Heart left ventricle (tissue), 16 donors: Measurements from ENCODE around the gene RPL31. TPM values are rescaled to one million over a fixed set of nuclear protein-coding genes. Genes with fewer than 3 reads are reported as not detected.

ENCODE experiments used
- ATAC-seq, 4 donors: fragments of 200-7000 bp; cut with Tn5 transposase; one replicate each; pipeline ENCODE4 v1.9.1; 2020 to 2022; ENCODE audit warnings: moderate library complexity in 4 of 4, mild to moderate bottlenecking in 3 of 4, moderate number of reproducible peaks in 1 of 4
- DNase-seq, 5 donors: peaks; one replicate each; pipeline ENCODE4 v3.0.0-alpha.2; 2020
- H3K27ac ChIP-seq, 12 donors: fragments of 200-600 bp; sonication (generic) in 4 of 12; one replicate each; pipeline versions ENCODE4 v1.5.0 to v1.8.0; 2016 to 2022; ENCODE audit warnings: mild to moderate bottlenecking in 2 of 12
- H3K27me3 ChIP-seq, 9 donors: fragments of 200-600 bp; sonication (generic) in 2 of 9; one replicate each; pipeline versions ENCODE4 v1.5.1 to v1.8.0; 2016 to 2022; ENCODE audit warnings: mild to moderate bottlenecking in 3 of 9
- H3K36me3 ChIP-seq, 9 donors: fragments of 200-600 bp; sonication (generic) in 2 of 9; one replicate each; pipeline versions ENCODE4 v1.5.0 to v1.8.0; 2018 to 2022; ENCODE audit warnings: mild to moderate bottlenecking in 2 of 9
- H3K4me1 ChIP-seq, 12 donors: fragments of 200-600 bp; sonication (generic) in 4 of 12; one replicate each; pipeline versions ENCODE4 v1.5.0 to v1.8.0; 2016 to 2022; ENCODE audit warnings: mild to moderate bottlenecking in 3 of 12
- H3K4me3 ChIP-seq, 12 donors: fragments of 200-600 bp; sonication (generic) in 4 of 12; one replicate each; pipeline versions ENCODE4 v1.5.0 to v1.8.0; 2017 to 2022; ENCODE audit warnings: mild to moderate bottlenecking in 9 of 12, moderate library complexity in 4 of 12
- H3K9me3 ChIP-seq, 12 donors: fragments of 200-600 bp; sonication (generic) in 4 of 12; one replicate each; pipeline versions ENCODE4 v1.5.0 to v1.8.0; 2016 to 2022; ENCODE audit warnings: mild to moderate bottlenecking in 1 of 12
- POLR2A ChIP-seq, 2 donors: fragments of 450-650 bp; IDR thresholded peaks; one replicate each; pipeline ENCODE4 v1.6.1; 2017; ENCODE audit warnings: antibody characterized with exemption in 2 of 2, mild to moderate bottlenecking in 2 of 2, moderate library complexity in 2 of 2
- WGBS, 4 donors: extraction: QIAGEN DNeasy Blood & Tissue Kit in 2 of 4; methylation state at CpG; one replicate each; pipeline versions ENCODE4 v1.1.5 to v1.1.7; 2013 to 2018; 5-methylcytosine and 5-hydroxymethylcytosine counted together
- intact Hi-C, 10 donors: fragments of 100-400 bp; cut with DNase I; formaldehyde crosslinking; loops; one replicate each; pipeline versions ENCODE4 v1.11.1 to v1.14.2; 2022
- polyA plus RNA-seq, 2 donors: library from polyadenylated mRNA; stranded (reverse); fragments of 200-250 nt; gene quantifications; one replicate each; pipeline ENCODE4 v1.2.3, GENCODE V29; 2013
- total RNA-seq, 9 donors: library from RNA; depleted of rRNA in 2 of 9; stranded (reverse); fragments of >200 nt in 2 of 9; fragmentation: NEBNext Ultra II Directional in 3 of 9; extraction: Animal tissue kit (Norgen Biotek cat#: 25700) in 3 of 9; gene quantifications; one replicate each; pipeline versions ENCODE4 v1.1.0 to v1.2.4, GENCODE V29; 2016 to 2023
- TF ChIP-seq, protein P1 (sequence below), 12 donors: fragments of 200-600 bp; sonication (generic) in 4 of 12; IDR thresholded peaks; one replicate each; pipeline versions ENCODE4 v1.5.0 to v1.8.0; 2018 to 2022; ENCODE audit warnings: antibody characterized with exemption in 12 of 12, mild to moderate bottlenecking in 5 of 12
- donor health status: ischemic (EF 13 %, LVEDD 7.1; RV severe dilation, severe dysfunction).
- donor health status: healthy with polysubstance abuse.
- donor health status: DM: no; HTN: yes; CAD: no.
- donor health status: DM: no; HTN: no; CAD: no.
- donor health status: ischemic (EF 25% LVEDD 6.9; RV normal size, moderate dysfunction).
- donor health status: ischemic (EF 25% LVEDD 5.7; RV mildly dilated, moderate dysfunction).
- donor health status: healthy.
- donor health status: DM: yes; HTN: yes; CAD: no.
- donor health status: ischemic (EF 35%, LVEDD 5.7; RV mildly dilated, moderate dysfunction).
- donor health status: nonischemic (EF 11% LVEDD 7.7; RV severe dilation, severe dysfunction).
- donor health status: DM: yes; HTN: yes; CAD: no.
- donor health status: PGD.
- donor health status: ischemic (EF 29% LVEDD 5.4; RV normal size, mild dysfunction).
- donor health status: nonischemic (EF 23%, LVEDD 6.1; RV moderate dilation, normal function).

The RPL31 gene
- total and polyA plus RNA-seq, 11 donors = 383 to 3,831 (median 752) TPM

DNA sequence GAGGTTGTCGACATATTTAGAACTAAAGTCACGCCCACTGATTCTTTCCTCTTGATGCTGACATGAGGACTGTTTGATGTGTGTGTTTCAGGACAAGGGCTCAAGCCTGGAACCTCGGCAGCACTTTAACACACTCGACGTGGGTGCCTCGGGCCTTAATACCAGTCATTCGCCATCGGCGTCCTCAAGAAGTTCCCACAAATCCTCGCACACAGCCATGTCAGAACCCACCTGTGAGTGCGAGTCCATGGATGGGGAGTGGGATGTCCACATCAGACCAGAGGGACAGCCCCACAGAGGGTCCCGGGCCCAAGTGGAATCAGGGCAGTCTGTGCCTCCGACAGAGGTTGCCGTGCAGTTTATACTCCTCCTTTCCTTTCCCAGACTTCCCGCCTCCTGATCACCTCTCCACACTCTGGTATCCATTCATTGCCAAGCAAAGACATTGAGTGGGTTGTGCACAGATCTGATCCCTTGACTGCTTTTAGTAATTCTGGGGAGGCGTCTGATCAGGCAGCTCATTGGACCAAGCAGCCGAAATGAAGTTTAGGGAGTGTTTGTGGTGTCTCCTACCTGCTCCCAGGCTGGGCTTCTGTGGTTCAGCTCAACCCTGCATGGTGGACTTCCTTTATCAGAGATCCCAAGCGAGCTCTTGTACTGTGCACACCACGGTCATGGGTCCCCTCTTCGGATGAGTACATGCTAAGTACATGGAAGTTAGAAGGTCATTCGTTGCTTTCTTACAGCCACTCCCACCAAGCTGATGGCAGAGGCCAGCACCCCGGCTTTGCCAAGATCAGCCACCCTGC is 27.2 kb upstream of the RPL31 start:
- 82 to 92% (median 87%) methylated on average over 20 to 22 of the region's 22 CpGs for WGBS, 4 donors
- no peak for TF ChIP-seq POLR2A (IDR thresholded peaks at IDR 0.05)
- TF ChIP-seq, protein P1, sequence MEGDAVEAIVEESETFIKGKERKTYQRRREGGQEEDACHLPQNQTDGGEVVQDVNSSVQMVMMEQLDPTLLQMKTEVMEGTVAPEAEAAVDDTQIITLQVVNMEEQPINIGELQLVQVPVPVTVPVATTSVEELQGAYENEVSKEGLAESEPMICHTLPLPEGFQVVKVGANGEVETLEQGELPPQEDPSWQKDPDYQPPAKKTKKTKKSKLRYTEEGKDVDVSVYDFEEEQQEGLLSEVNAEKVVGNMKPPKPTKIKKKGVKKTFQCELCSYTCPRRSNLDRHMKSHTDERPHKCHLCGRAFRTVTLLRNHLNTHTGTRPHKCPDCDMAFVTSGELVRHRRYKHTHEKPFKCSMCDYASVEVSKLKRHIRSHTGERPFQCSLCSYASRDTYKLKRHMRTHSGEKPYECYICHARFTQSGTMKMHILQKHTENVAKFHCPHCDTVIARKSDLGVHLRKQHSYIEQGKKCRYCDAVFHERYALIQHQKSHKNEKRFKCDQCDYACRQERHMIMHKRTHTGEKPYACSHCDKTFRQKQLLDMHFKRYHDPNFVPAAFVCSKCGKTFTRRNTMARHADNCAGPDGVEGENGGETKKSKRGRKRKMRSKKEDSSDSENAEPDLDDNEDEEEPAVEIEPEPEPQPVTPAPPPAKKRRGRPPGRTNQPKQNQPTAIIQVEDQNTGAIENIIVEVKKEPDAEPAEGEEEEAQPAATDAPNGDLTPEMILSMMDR (IDR thresholded peaks at IDR 0.05) = no peak

DNA sequence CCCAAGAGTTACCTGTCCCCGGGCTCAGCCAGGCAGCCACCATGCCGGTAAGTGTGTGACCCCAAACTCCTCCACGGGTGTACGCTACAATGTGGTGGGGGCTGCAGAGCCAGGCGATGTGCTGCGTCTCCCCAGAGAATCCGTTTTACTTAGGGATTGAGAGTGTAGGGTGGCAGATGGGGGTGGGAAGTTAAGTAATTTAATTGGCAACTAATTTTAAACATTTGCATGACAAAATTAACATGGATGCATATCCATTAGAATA is 26.6 kb upstream of the RPL31 start:
- intact Hi-C loops = loop anchor here in 1 of 10 donors (5.0 kb wide), 1 partner anchor 233 kb away; no protein-coding TSS in a partner anchor
- no peaks in the 10 kb centered on the region for H3K9me3 ChIP-seq
- 95 to 97% (median 96%) methylated on average over 7 of the region's 7 CpGs for WGBS, 4 donors
- H3K27ac ChIP-seq = no peak overlapping the region
- DNase-seq (no peak), ATAC-seq (no peak)
- TF ChIP-seq POLR2A (IDR thresholded peaks at IDR 0.05) = no peak
- TF ChIP-seq, protein P1 (IDR thresholded peaks at IDR 0.05) = no peak
- no peak overlapping the region for H3K4me3 ChIP-seq
- no peaks in the 10 kb centered on the region for H3K4me1 ChIP-seq
- no peaks in the 10 kb centered on the region for H3K27me3 ChIP-seq
- H3K36me3 ChIP-seq = peaks cover 0 to 94% (median 86%) of the 10 kb centered on the region in 9 donors

More for the DNA sequence above, 27.2 kb upstream of the RPL31 start:
- no peak overlapping the region for H3K27ac ChIP-seq
- no peak overlapping the region for H3K4me3 ChIP-seq
- no peaks in the 10 kb centered on the region for H3K4me1 ChIP-seq
- DNase-seq = no peak
- ATAC-seq = no peak
- no peaks in the 10 kb centered on the region for H3K9me3 ChIP-seq
- no peaks in the 10 kb centered on the region for H3K27me3 ChIP-seq
- intact Hi-C loops = loop anchor here in 1 of 10 donors (5.0 kb wide), 1 partner anchor 233 kb away; no protein-coding TSS in a partner anchor
- peaks cover 0 to 97% (median 88%) of the 10 kb centered on the region in 9 donors for H3K36me3 ChIP-seq

DNA sequence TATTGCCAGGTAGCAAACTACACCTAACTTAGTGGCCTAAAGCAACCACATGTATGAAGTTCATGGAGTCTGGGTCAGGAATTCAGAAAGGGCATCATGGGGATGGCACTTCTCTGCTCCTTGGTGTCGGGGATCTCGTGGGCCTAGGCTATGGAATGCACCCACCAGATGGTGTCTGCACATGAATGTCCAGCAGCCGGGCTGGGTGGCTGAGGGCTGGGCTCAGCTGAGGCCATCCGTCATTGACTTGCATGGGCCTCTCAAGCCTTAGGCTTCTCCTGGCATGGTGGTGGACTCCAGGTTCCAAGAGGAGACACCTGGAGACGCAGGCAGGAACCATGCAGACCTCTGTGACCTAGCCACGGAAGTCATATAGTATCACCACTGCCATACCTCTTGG is 26.0 kb upstream of the RPL31 start:
- Histone ChIP-seq H3K27ac (no peak overlapping the region), H3K4me1 (no peaks in the 10 kb centered on the region), H3K36me3 (peaks cover 0 to 93% (median 84%) of the 10 kb centered on the region in 9 donors), H3K4me3 (no peak overlapping the region), H3K9me3 (no peaks in the 10 kb centered on the region), H3K27me3 (no peaks in the 10 kb centered on the region)
- WGBS, 4 donors = 83 to 97% (median 91%) methylated on average over 3 to 6 of the region's 6 CpGs
- ATAC-seq (peak in 1 of 4 donors; percentile 14), DNase-seq (no peak)
- TF ChIP-seq, protein P1 (IDR thresholded peaks at IDR 0.05) = no peak
- no peak for TF ChIP-seq POLR2A (IDR thresholded peaks at IDR 0.05)
- intact Hi-C loops = loop anchor here in 1 of 10 donors (5.0 kb wide), 1 partner anchor 234 kb away; no protein-coding TSS in a partner anchor

DNA sequence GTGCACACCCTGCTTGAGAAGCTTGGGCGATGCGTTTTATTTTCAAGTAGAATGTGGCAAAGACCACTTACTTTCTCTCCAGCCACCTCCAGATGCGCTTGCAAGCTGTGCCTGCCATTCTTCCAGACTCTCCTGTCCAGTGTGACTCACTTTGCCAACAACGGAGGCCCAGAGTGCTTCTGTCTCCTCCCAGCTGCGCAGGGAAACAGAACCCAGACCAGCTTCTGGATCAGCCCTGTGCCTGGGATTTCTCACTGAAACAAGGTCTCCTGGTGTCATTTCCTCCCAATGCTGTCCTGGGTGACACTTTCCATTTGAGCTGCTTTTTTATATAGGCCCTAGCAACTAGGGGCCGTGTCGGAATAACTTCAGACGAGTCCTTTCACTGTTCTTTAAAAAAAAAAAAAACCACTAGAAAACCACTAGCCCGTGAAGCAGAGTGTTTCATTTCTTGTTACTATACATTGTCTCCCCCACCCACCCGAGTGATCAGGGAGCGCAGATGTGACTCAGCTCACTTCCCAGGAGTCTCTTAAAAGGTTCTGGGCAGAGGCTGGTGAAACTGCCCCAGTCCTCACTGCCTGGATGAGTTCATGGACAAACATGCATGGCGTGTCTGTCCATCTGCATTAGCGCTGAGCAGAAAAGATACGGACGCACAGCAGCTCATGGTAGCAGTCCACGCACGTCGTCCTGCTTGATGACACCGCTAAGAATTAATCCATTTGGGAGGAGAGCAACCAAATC is 25.3 kb upstream of the RPL31 start:
- no peaks in the 10 kb centered on the region for H3K9me3 ChIP-seq
- 81 to 86% (median 85%) methylated on average over 13 to 19 of the region's 19 CpGs for WGBS, 4 donors
- peak in 1 of 4 donors; percentile 6 for ATAC-seq
- H3K36me3 ChIP-seq = peaks cover 0 to 93% (median 78%) of the 10 kb centered on the region in 9 donors
- peak overlapping the region in 1 of 12 donors; percentile 65 for H3K27ac ChIP-seq
- intact Hi-C loops = loop anchor here in 1 of 10 donors (5.0 kb wide), 1 partner anchor 235 kb away; no protein-coding TSS in a partner anchor
- no peak for TF ChIP-seq POLR2A (IDR thresholded peaks at IDR 0.05)
- TF ChIP-seq, protein P1 (IDR thresholded peaks at IDR 0.05) = no peak
- DNase-seq = no peak
- no peaks in the 10 kb centered on the region for H3K27me3 ChIP-seq
- no peak overlapping the region for H3K4me3 ChIP-seq
- no peaks in the 10 kb centered on the region for H3K4me1 ChIP-seq
